DOHH2 (cell line): ENCODE measurements around the gene GRID1.

ENCODE experiments used
- EZH2phosphoT487 ChIP-seq: fragments of 200-600 bp; sonication (generic); IDR thresholded peaks from 2 replicates; pipeline ENCODE4 v1.6.1; 2017; ENCODE audit warnings: borderline replicate concordance, mild to moderate bottlenecking, antibody characterized with exemption, low read length, moderate library complexity, mixed read lengths
- TF ChIP-seq, protein P1 (sequence below): fragments of 200-600 bp; sonication (generic); IDR thresholded peaks from one replicate; pipeline ENCODE4 v1.5.1; 2014; ENCODE audit warnings: antibody characterized with exemption, mild to moderate bottlenecking, low read depth, low read length; ENCODE audit not compliant: poor library complexity, severe bottlenecking

DNA sequence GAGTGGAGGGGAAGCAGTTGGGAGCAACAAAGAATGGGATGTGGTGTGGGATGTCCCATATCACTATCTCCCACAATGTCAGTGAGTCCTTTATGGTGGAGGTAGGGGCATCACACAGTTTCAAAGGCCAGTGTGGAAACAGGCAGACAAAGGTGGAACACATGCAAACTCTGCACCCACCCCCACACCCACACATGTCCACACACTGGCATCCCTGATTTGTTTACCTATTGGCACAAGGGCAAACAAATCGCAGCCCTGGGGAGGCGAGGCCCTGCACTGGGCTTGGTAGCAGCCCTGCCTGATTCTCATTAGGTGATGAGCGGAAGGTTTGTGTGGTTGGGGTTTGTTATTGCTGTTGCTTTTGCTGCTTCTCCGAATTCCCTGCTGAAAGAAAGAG is 243.3 kb downstream of the GRID1 start:
- TF ChIP-seq, protein P1, sequence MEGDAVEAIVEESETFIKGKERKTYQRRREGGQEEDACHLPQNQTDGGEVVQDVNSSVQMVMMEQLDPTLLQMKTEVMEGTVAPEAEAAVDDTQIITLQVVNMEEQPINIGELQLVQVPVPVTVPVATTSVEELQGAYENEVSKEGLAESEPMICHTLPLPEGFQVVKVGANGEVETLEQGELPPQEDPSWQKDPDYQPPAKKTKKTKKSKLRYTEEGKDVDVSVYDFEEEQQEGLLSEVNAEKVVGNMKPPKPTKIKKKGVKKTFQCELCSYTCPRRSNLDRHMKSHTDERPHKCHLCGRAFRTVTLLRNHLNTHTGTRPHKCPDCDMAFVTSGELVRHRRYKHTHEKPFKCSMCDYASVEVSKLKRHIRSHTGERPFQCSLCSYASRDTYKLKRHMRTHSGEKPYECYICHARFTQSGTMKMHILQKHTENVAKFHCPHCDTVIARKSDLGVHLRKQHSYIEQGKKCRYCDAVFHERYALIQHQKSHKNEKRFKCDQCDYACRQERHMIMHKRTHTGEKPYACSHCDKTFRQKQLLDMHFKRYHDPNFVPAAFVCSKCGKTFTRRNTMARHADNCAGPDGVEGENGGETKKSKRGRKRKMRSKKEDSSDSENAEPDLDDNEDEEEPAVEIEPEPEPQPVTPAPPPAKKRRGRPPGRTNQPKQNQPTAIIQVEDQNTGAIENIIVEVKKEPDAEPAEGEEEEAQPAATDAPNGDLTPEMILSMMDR, result no peak
- no peak for TF ChIP-seq EZH2phosphoT487
